HG03135 (cell line): Measurements from ENCODE around the gene GRB10.

Experiments used
- ATAC-seq: cut with Tn5 transposase; IDR thresholded peaks from one replicate; pipeline ENCODE4 v1.9.1; 2021; ENCODE audit warnings: mild to moderate bottlenecking, moderate library complexity; ENCODE audit not compliant: unreplicated experiment

Gene GRB10

GRCh38 chr7:50696810-50697582 lies 85.7 kb downstream of the GRB10 start:
- ATAC-seq, result no peak

GRCh38 chr7:50695026-50695425 lies 87.7 kb downstream of the GRB10 start:
- ATAC-seq, result no peak

GRCh38 chr7:50693455-50694130 lies 89.1 kb downstream of the GRB10 start:
- ATAC-seq, result no peak

- no peak for ATAC-seq
Measured at GRCh38 chr7:50690541-50691011, 92.1 kb downstream of the GRB10 start.

- ATAC-seq, result no peak
Measured at GRCh38 chr7:50688226-50688590, 94.5 kb downstream of the GRB10 start.

GRCh38 chr7:50687575-50688225 lies 95.0 kb downstream of the GRB10 start:
- no peak for ATAC-seq

GRCh38 chr7:50687096-50687495 lies 95.6 kb downstream of the GRB10 start:
- ATAC-seq, result no peak

GRCh38 chr7:50685135-50686065 lies 97.3 kb downstream of the GRB10 start:
- no peak for ATAC-seq

- ATAC-seq, result no peak
Measured at GRCh38 chr7:50684713-50685075, 98.0 kb downstream of the GRB10 start.

GRCh38 chr7:50684011-50684712 lies 98.5 kb downstream of the GRB10 start:
- ATAC-seq, result no peak

- no peak for ATAC-seq
Measured at GRCh38 chr7:50682573-50682972, 100.1 kb downstream of the GRB10 start.

- no peak for ATAC-seq
Measured at GRCh38 chr7:50682079-50682478, 100.6 kb downstream of the GRB10 start.

- no peak for ATAC-seq
Measured at GRCh38 chr7:50681432-50682045, 101.2 kb downstream of the GRB10 start.

GRCh38 chr7:50679218-50680007 lies 103.3 kb downstream of the GRB10 start:
- ATAC-seq, result peak; percentile 69

- ATAC-seq, result no peak
Measured at GRCh38 chr7:50678586-50678985, 104.1 kb downstream of the GRB10 start.

GRCh38 chr7:50677638-50677996 lies 105.1 kb downstream of the GRB10 start:
- no peak for ATAC-seq

GRCh38 chr7:50676740-50677637 lies 105.7 kb downstream of the GRB10 start:
- ATAC-seq, result no peak

GRCh38 chr7:50676079-50676478 lies 106.6 kb downstream of the GRB10 start:
- no peak for ATAC-seq
